ENCODE data around the gene HDDC3. TPM values are rescaled to one million over a fixed set of nuclear protein-coding genes. Genes with fewer than 3 reads are reported as not detected.
A peak's percentile ranks its signal among the peaks of the same experiment; 100 is the strongest.
"Not testable (repeated sequence)": the region's sequence is repeated elsewhere in the genome, so short reads cannot be mapped to it uniquely, and the experiment has no call there.

Gene HDDC3
- total and polyA plus RNA-seq, 5 donors from 2014 or later, result 15.6 to 36.2 (median 30.8) TPM

DNA sequence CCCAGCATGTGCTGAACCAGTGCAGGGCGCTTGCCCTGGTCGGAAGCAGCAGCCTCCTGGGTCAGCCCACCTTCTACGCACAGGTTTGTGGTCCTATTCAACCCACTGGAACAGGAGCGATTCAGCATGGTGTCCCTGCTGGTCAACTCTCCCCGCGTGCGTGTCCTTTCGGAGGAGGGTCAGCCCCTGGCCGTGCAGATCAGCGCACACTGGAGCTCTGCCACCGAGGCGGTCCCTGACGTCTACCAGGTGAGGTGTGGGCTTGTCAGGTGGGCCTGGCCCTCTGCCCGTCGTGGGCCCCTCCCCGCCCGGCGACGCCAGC is 21.1 kb downstream of the HDDC3 start:
- Histone ChIP-seq H3K27me3 (ENCODE audit: control insufficient read depth, insufficient read depth, low read length) (no peaks in the 10 kb centered on the region), H3K36me3 (ENCODE audit: control insufficient read depth, insufficient read depth, low read length) (peaks cover 86% of the 10 kb centered on the region), H3K9me3 (ENCODE audit: control insufficient read depth in 2 of 2, low read length in 2 of 2) (no peaks in the 10 kb centered on the region), H3K27ac (ENCODE audit: insufficient read depth, low read length, poor library complexity, severe bottlenecking) (no peak overlapping the region), H3K4me1 (ENCODE audit: control insufficient read depth, insufficient read depth, low read length, poor library complexity, severe bottlenecking) (no peaks in the 10 kb centered on the region), H3K4me3 (ENCODE audit: low read depth, low read length) (no peak overlapping the region)
- Mint-ChIP-seq H3K27me3 (no peaks in the 10 kb centered on the region), H3K4me3 (no peak overlapping the region), H3K9me3 (no peaks in the 10 kb centered on the region), H3K4me1 (no peaks in the 10 kb centered on the region), H3K27ac (no peak overlapping the region), H3K36me3 (peaks cover 35% of the 10 kb centered on the region)
- ATAC-seq (ENCODE audit: low read depth in 2 of 2) (no peak), DNase-seq (no peak)

DNA sequence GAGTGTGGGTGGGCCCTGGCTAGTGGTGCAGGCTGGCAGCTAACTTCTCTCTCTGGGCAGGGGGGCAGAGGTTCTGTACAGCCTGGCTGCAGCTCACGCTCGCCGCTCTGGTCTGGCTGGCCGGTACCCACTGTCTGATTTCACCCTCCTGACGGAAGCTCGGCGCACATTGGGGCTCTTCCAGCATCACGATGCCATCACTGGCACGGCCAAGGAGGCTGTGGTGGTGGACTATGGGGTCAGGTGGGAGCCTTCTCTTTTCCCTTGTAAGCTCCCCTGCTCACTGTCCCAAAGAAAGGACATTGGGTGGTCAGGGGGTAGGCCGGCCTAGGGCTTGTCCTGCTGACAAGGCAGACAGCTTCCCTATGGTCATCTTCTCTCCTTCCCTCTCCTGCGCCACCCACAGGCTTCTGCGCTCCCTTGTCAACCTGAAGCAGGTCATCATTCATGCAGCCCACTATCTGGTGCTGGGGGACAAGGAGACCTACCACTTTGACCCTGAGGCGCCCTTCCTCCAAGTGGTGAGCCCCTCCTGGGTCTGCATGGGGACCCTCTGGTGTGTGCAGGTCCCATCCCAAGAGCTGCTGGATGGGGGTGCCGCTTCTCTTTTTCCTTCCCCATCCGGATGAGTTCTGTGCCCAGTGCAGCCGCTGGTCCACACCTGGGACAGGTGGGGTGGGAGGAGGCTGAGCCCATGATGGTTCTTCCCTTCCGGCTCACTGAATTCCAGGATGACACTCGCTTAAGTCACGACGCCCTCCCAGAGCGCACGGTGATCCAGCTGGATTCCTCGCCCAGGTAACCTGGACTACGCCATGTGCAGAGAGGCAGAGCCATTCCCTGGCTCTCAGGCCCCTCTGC is 21.7 kb downstream of the HDDC3 start:
- DNase-seq (no peak), ATAC-seq (ENCODE audit: low read depth in 2 of 2) (no peak)
- H3K27me3 Mint-ChIP-seq, result no peaks in the 10 kb centered on the region
- no peak overlapping the region for H3K27ac ChIP-seq (ENCODE audit: insufficient read depth, low read length, poor library complexity, severe bottlenecking)
- H3K36me3 ChIP-seq (ENCODE audit: control insufficient read depth, insufficient read depth, low read length), result peaks cover 90% of the 10 kb centered on the region
- H3K4me1 Mint-ChIP-seq, result peaks cover 0 to 6% (median 2%) of the 10 kb centered on the region in 4 donors
- H3K4me3 Mint-ChIP-seq, result no peak overlapping the region
- no peaks in the 10 kb centered on the region for H3K27me3 ChIP-seq (ENCODE audit: control insufficient read depth, insufficient read depth, low read length)
- no peaks in the 10 kb centered on the region for H3K4me1 ChIP-seq (ENCODE audit: control insufficient read depth, insufficient read depth, low read length, poor library complexity, severe bottlenecking)
- H3K4me3 ChIP-seq (ENCODE audit: low read depth, low read length), result no peak overlapping the region
- peaks cover 37% of the 10 kb centered on the region for H3K36me3 Mint-ChIP-seq
- peaks cover 0 to 1% (median 0%) of the 10 kb centered on the region in 7 donors for H3K9me3 Mint-ChIP-seq
- H3K27ac Mint-ChIP-seq, result peak overlapping the region in 1 of 3 donors; percentile 75
- H3K9me3 ChIP-seq (ENCODE audit: control insufficient read depth in 2 of 2, low read length in 2 of 2), result no peaks in the 10 kb centered on the region

DNA sequence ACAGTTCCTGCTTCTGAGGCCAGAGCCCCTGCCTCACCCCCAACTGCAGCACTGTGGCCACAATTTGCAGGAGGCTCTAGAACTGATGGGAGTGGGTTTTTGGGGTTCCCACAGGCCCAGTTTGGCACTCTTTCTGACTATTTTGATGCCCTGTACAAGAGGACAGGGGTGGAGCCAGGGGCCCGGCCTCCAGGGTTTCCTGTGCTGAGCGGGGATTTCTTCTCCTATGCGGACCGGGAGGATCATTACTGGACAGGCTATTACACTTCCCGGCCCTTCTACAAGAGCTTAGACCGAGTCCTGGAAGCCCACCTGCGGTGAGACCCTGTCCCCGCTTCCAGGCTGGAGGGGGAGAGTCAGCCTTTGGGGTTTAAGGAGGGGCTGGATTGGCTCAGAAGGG is 22.4 kb downstream of the HDDC3 start:
- Mint-ChIP-seq H3K36me3 (peaks cover 37% of the 10 kb centered on the region), H3K27ac (peak overlapping the region in 1 of 3 donors; percentile 55)
- peaks cover 87% of the 10 kb centered on the region for H3K36me3 ChIP-seq (ENCODE audit: control insufficient read depth, insufficient read depth, low read length)

DNA sequence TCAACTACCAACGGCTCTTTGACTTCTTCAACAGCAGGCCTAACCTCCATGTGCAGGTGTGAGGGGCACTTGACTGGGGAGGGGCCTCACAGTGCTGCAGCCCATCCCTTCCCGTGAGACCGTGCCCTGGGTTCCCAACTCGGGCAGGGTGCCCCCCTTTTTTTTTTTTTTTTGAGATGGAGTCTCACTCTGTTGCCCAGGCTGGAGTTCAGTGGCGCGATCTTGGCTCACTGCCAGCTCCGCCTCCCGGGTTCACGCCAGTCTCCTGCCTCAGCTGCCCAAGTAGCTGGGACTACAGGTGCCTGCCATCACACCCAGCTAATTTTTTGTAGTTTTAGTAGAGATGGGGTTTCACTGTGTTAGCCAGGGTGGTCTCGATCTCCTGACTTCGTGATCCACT is 22.9 kb downstream of the HDDC3 start:
- not testable (repeated sequence) for DNase-seq; H3K27ac ChIP-seq (ENCODE audit: insufficient read depth, low read length, poor library complexity, severe bottlenecking); H3K9me3 ChIP-seq (ENCODE audit: control insufficient read depth in 2 of 2, low read length in 2 of 2); H3K27me3 ChIP-seq (ENCODE audit: control insufficient read depth, insufficient read depth, low read length); H3K9me3 Mint-ChIP-seq; H3K4me3 Mint-ChIP-seq; H3K27ac Mint-ChIP-seq; H3K4me1 ChIP-seq (ENCODE audit: control insufficient read depth, insufficient read depth, low read length, poor library complexity, severe bottlenecking); H3K27me3 Mint-ChIP-seq; ATAC-seq (ENCODE audit: low read depth in 2 of 2); H3K4me3 ChIP-seq (ENCODE audit: low read depth, low read length)
- H3K36me3 Mint-ChIP-seq, result peaks cover 38% of the 10 kb centered on the region
- H3K36me3 ChIP-seq (ENCODE audit: control insufficient read depth, insufficient read depth, low read length), result peaks cover 84% of the 10 kb centered on the region
- peaks cover 0 to 13% (median 5%) of the 10 kb centered on the region in 4 donors for H3K4me1 Mint-ChIP-seq

More for the DNA sequence above, 22.4 kb downstream of the HDDC3 start:
- no peaks in the 10 kb centered on the region for H3K4me1 ChIP-seq (ENCODE audit: control insufficient read depth, insufficient read depth, low read length, poor library complexity, severe bottlenecking)
- H3K4me3 ChIP-seq (ENCODE audit: low read depth, low read length), result no peak overlapping the region
- Mint-ChIP-seq H3K27me3 (no peaks in the 10 kb centered on the region), H3K9me3 (peaks cover 0 to 1% (median 0%) of the 10 kb centered on the region in 7 donors), H3K4me1 (peaks cover 0 to 11% (median 5%) of the 10 kb centered on the region in 4 donors), H3K4me3 (no peak overlapping the region)
- ATAC-seq (ENCODE audit: low read depth in 2 of 2), result no peak
- H3K27me3 ChIP-seq (ENCODE audit: control insufficient read depth, insufficient read depth, low read length), result no peaks in the 10 kb centered on the region
- no peak overlapping the region for H3K27ac ChIP-seq (ENCODE audit: insufficient read depth, low read length, poor library complexity, severe bottlenecking)
- H3K9me3 ChIP-seq (ENCODE audit: control insufficient read depth in 2 of 2, low read length in 2 of 2), result no peaks in the 10 kb centered on the region
- DNase-seq, result no peak

DNA sequence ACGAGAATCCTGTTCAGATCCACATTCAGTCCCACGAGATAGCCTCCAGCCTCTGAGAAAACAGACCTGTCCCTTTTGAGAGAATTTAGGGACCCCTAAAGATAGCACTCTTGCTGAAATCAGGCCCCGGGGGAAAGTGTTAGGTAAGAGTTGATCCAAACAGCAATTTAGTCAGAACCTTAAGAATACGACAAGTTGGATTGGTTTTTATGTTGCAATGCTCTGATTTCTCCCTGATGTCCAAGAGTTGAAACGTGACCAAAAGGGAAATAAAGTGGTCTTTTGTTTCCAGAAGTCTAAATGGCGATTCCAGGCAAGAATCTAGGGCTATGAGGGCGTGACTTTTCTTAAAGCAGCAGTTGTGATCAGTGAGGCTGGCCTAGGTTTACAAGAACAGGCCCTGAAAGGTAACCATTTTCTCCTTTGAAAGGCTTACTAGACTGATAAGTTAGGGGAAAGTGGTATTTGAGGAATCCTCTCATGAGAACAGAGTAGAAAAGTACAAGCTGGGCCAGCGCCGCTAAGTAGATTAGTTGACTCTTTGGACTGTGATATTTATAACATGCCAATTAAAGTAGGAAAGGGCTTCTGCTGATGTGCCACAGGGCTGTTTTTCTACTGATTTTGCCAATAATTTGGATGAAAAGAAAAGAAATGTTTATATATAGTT is 24.4 kb downstream of the HDDC3 start:
- Histone ChIP-seq H3K27ac (ENCODE audit: insufficient read depth, low read length, poor library complexity, severe bottlenecking) (no peak overlapping the region), H3K4me1 (ENCODE audit: control insufficient read depth, insufficient read depth, low read length, poor library complexity, severe bottlenecking) (peaks cover 8% of the 10 kb centered on the region), H3K36me3 (ENCODE audit: control insufficient read depth, insufficient read depth, low read length) (peaks cover 69% of the 10 kb centered on the region), H3K4me3 (ENCODE audit: low read depth, low read length) (no peak overlapping the region), H3K27me3 (ENCODE audit: control insufficient read depth, insufficient read depth, low read length) (no peaks in the 10 kb centered on the region), H3K9me3 (ENCODE audit: control insufficient read depth in 2 of 2, low read length in 2 of 2) (no peaks in the 10 kb centered on the region)
- no peak for DNase-seq
- Mint-ChIP-seq H3K36me3 (peaks cover 27% of the 10 kb centered on the region), H3K27ac (no peak overlapping the region), H3K4me1 (peaks cover 4 to 22% (median 9%) of the 10 kb centered on the region in 4 donors), H3K27me3 (no peaks in the 10 kb centered on the region), H3K9me3 (peaks cover 0 to 1% (median 0%) of the 10 kb centered on the region in 7 donors), H3K4me3 (peak overlapping the region in 1 of 4 donors; percentile 72)
- no peak for ATAC-seq (ENCODE audit: low read depth in 2 of 2)

DNA sequence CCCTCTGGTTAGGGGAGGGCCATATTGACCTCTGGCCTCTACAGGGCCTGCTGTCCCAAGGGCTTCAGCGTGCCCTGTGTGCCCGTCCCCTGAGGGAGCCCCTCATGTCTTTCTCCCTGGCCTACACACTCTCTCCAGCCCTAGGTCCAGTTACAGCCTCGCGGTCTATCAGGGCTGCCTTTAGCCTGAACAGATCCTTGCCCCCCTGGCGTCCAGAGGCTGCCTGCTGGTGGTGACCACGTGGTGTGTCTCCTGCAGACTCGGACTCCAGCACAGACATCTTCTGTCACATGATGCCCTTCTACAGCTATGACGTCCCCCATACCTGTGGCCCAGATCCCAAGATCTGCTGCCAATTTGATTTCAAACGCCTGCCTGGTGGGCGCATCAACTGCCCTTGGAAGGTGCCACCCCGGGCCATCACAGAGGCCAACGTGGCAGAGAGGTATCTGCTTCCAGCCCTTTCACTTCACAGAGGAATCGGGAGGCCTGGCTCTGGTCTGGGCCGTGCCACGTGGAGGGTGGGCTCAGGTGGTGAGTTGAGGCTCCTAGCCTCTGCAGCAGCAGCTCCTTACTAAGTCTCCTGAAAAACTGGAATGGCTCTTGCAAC is 25.2 kb downstream of the HDDC3 start:
- no peaks in the 10 kb centered on the region for H3K9me3 ChIP-seq (ENCODE audit: control insufficient read depth in 2 of 2, low read length in 2 of 2)
- Mint-ChIP-seq H3K27ac (no peak overlapping the region), H3K4me1 (peaks cover 4 to 23% (median 11%) of the 10 kb centered on the region in 4 donors), H3K27me3 (no peaks in the 10 kb centered on the region), H3K9me3 (peaks cover 0 to 1% (median 0%) of the 10 kb centered on the region in 7 donors), H3K36me3 (peaks cover 27% of the 10 kb centered on the region), H3K4me3 (peak overlapping the region in 1 of 4 donors; percentile 72)
- H3K27me3 ChIP-seq (ENCODE audit: control insufficient read depth, insufficient read depth, low read length), result no peaks in the 10 kb centered on the region
- ATAC-seq (ENCODE audit: low read depth in 2 of 2), result no peak
- H3K4me3 ChIP-seq (ENCODE audit: low read depth, low read length), result no peak overlapping the region
- DNase-seq, result no peak
- H3K4me1 ChIP-seq (ENCODE audit: control insufficient read depth, insufficient read depth, low read length, poor library complexity, severe bottlenecking), result peaks cover 9% of the 10 kb centered on the region
- H3K27ac ChIP-seq (ENCODE audit: insufficient read depth, low read length, poor library complexity, severe bottlenecking), result no peak overlapping the region
- H3K36me3 ChIP-seq (ENCODE audit: control insufficient read depth, insufficient read depth, low read length), result peaks cover 61% of the 10 kb centered on the region

DNA sequence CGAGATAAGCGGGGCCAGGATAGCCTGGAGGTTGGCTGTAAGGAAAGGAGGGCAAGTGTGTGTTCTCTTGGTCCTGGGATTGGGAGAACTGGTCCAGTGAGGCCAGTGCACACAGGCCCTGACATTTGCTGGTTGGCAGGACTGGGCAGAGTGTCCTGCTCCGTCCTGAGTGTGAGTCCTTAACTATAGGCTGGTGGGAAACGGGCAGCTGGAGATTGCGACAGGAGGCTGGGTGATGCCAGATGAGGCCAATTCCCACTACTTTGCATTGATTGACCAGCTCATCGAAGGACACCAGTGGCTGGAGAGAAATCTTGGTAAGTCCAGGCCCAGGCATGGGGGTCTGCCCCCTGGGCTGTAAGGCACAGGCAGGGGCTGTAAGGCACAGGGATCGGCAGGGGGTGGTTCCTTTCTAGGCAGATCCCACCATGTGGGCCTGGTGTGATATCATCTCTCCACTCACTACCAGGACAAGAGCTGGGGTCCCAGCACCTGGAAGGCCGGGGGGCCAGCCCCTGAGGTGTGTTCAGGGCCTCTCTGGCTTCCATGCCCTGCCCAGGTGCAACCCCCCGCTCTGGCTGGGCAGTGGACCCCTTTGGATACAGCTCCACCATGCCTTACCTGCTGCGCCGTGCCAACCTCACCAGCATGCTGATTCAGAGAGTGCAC is 26.0 kb downstream of the HDDC3 start:
- H3K27ac Mint-ChIP-seq, result peak overlapping the region in 1 of 3 donors; percentile 67

More for the DNA sequence above, 26.0 kb downstream of the HDDC3 start:
- peaks cover 27% of the 10 kb centered on the region for H3K36me3 Mint-ChIP-seq
- peak overlapping the region in 1 of 4 donors; percentile 44 for H3K4me3 Mint-ChIP-seq
- ATAC-seq (ENCODE audit: low read depth in 2 of 2) (no peak), DNase-seq (no peak)
- H3K36me3 ChIP-seq (ENCODE audit: control insufficient read depth, insufficient read depth, low read length), result peaks cover 53% of the 10 kb centered on the region
- no peak overlapping the region for H3K4me3 ChIP-seq (ENCODE audit: low read depth, low read length)
- peaks cover 16% of the 10 kb centered on the region for H3K4me1 ChIP-seq (ENCODE audit: control insufficient read depth, insufficient read depth, low read length, poor library complexity, severe bottlenecking)
- no peaks in the 10 kb centered on the region for H3K27me3 Mint-ChIP-seq
- peaks cover 4 to 32% (median 17%) of the 10 kb centered on the region in 4 donors for H3K4me1 Mint-ChIP-seq
- H3K27ac ChIP-seq (ENCODE audit: insufficient read depth, low read length, poor library complexity, severe bottlenecking), result no peak overlapping the region
- no peaks in the 10 kb centered on the region for H3K27me3 ChIP-seq (ENCODE audit: control insufficient read depth, insufficient read depth, low read length)
- H3K9me3 ChIP-seq (ENCODE audit: control insufficient read depth in 2 of 2, low read length in 2 of 2), result no peaks in the 10 kb centered on the region
- peaks cover 0 to 1% (median 0%) of the 10 kb centered on the region in 7 donors for H3K9me3 Mint-ChIP-seq
